Lung (tissue), 16 donors: ENCODE results near the gene ALG13. TPM values are rescaled to one million over a fixed set of nuclear protein-coding genes. Genes with fewer than 3 reads are reported as not detected.
"Not testable (repeated sequence)": the region's sequence is repeated elsewhere in the genome, so short reads cannot be mapped to it uniquely, and the experiment has no call there.

Experiments used
- ATAC-seq: fragments of 200-7000 bp; cut with Tn5 transposase; one replicate; pipeline ENCODE4 v1.9.1; 2020; ENCODE audit warnings: moderate number of reproducible peaks; ENCODE audit not compliant: insufficient read depth, low FRiP score
- DNase-seq, 3 donors: peaks; one replicate each; pipeline ENCODE4 v3.0.0-alpha.2; 2013 to 2017
- H3K27ac ChIP-seq, 2 donors: one replicate each; pipeline ENCODE4 v1.5.1; 2013; ENCODE audit warnings: mild to moderate bottlenecking in 2 of 2, moderate library complexity in 2 of 2, control low read depth in 1 of 2, inconsistent platforms in 1 of 2, low read depth in 1 of 2, low read length in 1 of 2
- H3K27me3 ChIP-seq, 3 donors: one replicate each; pipeline ENCODE4 v1.5.1; 2013; ENCODE audit warnings: low read length in 2 of 3; ENCODE audit not compliant: control insufficient read depth in 3 of 3, insufficient read depth in 3 of 3
- H3K36me3 ChIP-seq, 4 donors: one replicate each; pipeline ENCODE4 v1.5.1; 2013; ENCODE audit warnings: low read length in 4 of 4, mild to moderate bottlenecking in 1 of 4, moderate library complexity in 1 of 4; ENCODE audit not compliant: control insufficient read depth in 4 of 4, insufficient read depth in 4 of 4
- H3K4me1 ChIP-seq, 5 donors: one replicate each; pipeline ENCODE4 v1.5.1; 2013; ENCODE audit warnings: low read length in 5 of 5, mild to moderate bottlenecking in 2 of 5, moderate library complexity in 1 of 5; ENCODE audit not compliant: control insufficient read depth in 5 of 5, insufficient read depth in 5 of 5
- H3K4me3 ChIP-seq: one replicate; pipeline ENCODE4 v1.5.1; 2013; ENCODE audit warnings: mild to moderate bottlenecking, control low read depth, moderate library complexity
- H3K9ac ChIP-seq, 2 donors: one replicate each; pipeline ENCODE4 v1.5.1; 2013; ENCODE audit warnings: low read length in 2 of 2, control low read depth in 1 of 2; ENCODE audit not compliant: insufficient read depth in 1 of 2
- H3K9me3 ChIP-seq, 4 donors: one replicate each; pipeline ENCODE4 v1.5.1; 2013; ENCODE audit warnings: low read length in 3 of 4, mild to moderate bottlenecking in 1 of 4, moderate library complexity in 1 of 4; ENCODE audit not compliant: control insufficient read depth in 4 of 4, insufficient read depth in 3 of 4
- CTCF ChIP-seq: IDR thresholded peaks from 2 replicates; pipeline ENCODE4 v1.5.1; 2012; ENCODE audit warnings: mild to moderate bottlenecking; ENCODE audit errors: control extremely low read depth, extremely low read depth
- WGBS, 2 donors: extraction: QIAGEN DNeasy Blood & Tissue Kit; methylation state at CpG; one replicate each; pipeline ENCODE4 v1.1.7; 2013; 5-methylcytosine and 5-hydroxymethylcytosine counted together
- long read RNA-seq, 5 donors: transcript quantifications; one replicate each; lab custom pipeline, GENCODE V29; 2026
- polyA plus RNA-seq, 2 donors: library from polyadenylated mRNA; stranded (reverse); fragments of 200-250 nt; gene quantifications; one replicate each; pipeline ENCODE4 v1.2.1, GENCODE V29; 2013
- total RNA-seq, 2 donors: library from RNA; depleted of rRNA in 1 of 2; stranded (reverse); fragments of >200 nt in 1 of 2; gene quantifications; one replicate each; pipeline ENCODE4 v1.2.1, GENCODE V29; 2014 to 2021
- donor health status: control.
- donor health status: control.
- donor health status: Bipolar disorder and iron deficiency.
- donor health status: healthy.
- donor health status: DM: yes; HTN: yes; CAD: no.

The ALG13 gene
- 100 to 1,000 TPM in 1 of 2 donors, 10 to 100 TPM in 1; 35.7 to 141 TPM for total RNA-seq
- 10 to 100 TPM; 32.3 to 42.3 TPM for polyA plus RNA-seq
- long read RNA-seq, donor 1, partial matches to known transcripts, result 0 of 8 reads
- long read RNA-seq, donor 1, other reads (novel, unspliced or antisense), result 0 of 8 reads
- long read RNA-seq, donor 2, partial matches to known transcripts, result 5 of 10 reads
- long read RNA-seq, donor 2, other reads (novel, unspliced or antisense), result 0 of 10 reads
- long read RNA-seq, donor 3, partial matches to known transcripts, result 0 of 6 reads
- long read RNA-seq, donor 3, other reads (novel, unspliced or antisense), result 0 of 6 reads
- long read RNA-seq, donor 4, partial matches to known transcripts, result 0 of 1 reads
- long read RNA-seq, donor 4, other reads (novel, unspliced or antisense), result 0 of 1 reads
- long read RNA-seq, donor 5, partial matches to known transcripts, result 0 of 13 reads
- long read RNA-seq, donor 5, other reads (novel, unspliced or antisense), result 0 of 13 reads

DNA sequence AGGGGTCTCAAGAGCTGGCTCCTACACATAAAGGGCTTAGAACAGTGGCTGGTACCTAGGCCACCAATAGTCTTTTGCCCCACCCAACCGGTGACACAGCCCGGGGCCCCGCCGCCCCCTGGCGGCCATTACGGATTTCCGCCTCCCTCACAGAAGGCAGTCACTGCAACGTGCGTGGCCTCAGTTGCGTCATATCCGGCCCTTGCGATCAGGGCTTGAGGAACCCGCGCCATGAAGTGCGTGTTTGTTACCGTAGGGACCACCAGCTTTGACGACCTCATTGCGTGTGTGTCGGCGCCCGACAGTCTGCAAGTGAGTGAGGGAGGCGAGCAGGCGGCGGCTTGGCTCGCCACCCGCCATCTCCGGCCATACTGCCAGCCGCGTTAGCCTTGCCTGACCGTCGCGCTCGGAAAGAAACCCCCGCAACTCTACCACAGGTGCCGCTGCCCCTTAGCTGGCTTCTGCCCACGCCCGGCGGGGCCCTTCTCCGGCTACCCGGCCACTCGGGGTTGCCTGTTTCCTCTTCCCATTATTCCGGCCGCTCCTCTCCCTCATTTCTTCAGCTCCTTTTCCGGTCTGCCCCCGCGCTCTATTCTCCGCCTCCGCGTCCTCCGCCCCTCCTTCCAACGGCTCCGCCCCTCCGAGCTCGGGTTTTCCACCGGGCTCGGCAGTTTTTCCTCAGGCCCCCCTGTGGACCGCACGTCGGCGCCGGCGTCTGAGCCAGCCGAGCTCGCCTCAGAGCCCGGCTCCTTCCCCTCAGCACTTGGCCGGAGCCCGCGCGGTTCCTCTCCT lies at the start of gene ALG13:
Gene ALG13 (plus strand): TSS at position 183 of the 792 bp plus-strand sequence. CDS start 49 bp downstream, at position 232.
- H3K27ac ChIP-seq, result peak within 1 kb of the TSS; percentile 99 to 100
- ATAC-seq (peak; percentile 94), DNase-seq (peak; percentile 90 to 93 (median 92))
- H3K9ac ChIP-seq, result peak within 1 kb of the TSS; percentile 84 to 85
- 0 to 15% methylated on average over 32 to 69 of the region's 69 CpGs for WGBS, 2 donors
- peak; percentile 35 for TF ChIP-seq CTCF
- peaks cover 0 to 10% (median 0%) of the 10 kb centered on the region in 4 donors for H3K36me3 ChIP-seq
- peaks cover 3 to 33% (median 26%) of the 10 kb centered on the region in 3 donors for H3K27me3 ChIP-seq
- peak within 1 kb of the TSS; percentile 71 for H3K4me3 ChIP-seq
- peaks cover 0 to 6% (median 0%) of the 10 kb centered on the region in 5 donors for H3K4me1 ChIP-seq
- H3K9me3 ChIP-seq, result peaks cover 0 to 4% (median 0%) of the 10 kb centered on the region in 4 donors

GRCh38 chrX:111634823-111635729 lies 45.9 kb upstream of the ALG13 start:
- Histone ChIP-seq H3K36me3 (no peaks in the 10 kb centered on the region), H3K4me1 (no peaks in the 10 kb centered on the region), H3K9me3 (peaks cover 0 to 2% (median under 1%) of the 10 kb centered on the region in 4 donors), H3K4me3 (no peak overlapping the region), H3K9ac (no peak overlapping the region), H3K27me3 (peaks cover 0 to 10% (median 5%) of the 10 kb centered on the region in 3 donors), H3K27ac (no peak overlapping the region)
- DNase-seq, result peak in 2 of 3 donors; percentile 9 to 25
- no peak for ATAC-seq
- TF ChIP-seq CTCF, result no peak
- WGBS, 2 donors, result 93 to 95% methylated on average over 1 of the region's 1 CpG

DNA sequence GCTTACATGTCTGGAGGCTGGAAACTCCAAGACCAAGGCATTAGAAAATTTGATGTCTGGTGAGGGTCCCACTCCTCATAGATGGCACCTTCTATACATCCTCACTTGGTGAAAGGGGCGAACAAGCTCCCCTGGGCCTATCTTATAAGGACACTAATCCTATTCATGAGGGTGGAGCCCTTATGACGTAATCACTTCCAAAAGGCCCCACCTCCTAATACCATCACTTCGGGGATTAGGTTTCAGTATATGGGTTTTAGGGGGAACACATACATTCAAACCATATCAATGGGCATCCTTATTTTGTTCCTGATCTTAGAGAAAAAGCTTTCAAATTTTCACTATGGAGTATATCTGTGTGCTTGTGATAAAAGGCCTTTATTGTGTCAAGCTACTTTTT lies 39.0 kb upstream of the ALG13 start:
- Histone ChIP-seq H3K4me1 (no peaks in the 10 kb centered on the region), H3K4me3 (no peak overlapping the region), H3K36me3 (no peaks in the 10 kb centered on the region)

GRCh38 chrX:111645165-111645564 lies 35.8 kb upstream of the ALG13 start:
- DNase-seq, H3K9me3 ChIP-seq, H3K36me3 ChIP-seq, H3K27me3 ChIP-seq, H3K4me3 ChIP-seq, ATAC-seq, H3K9ac ChIP-seq, H3K4me1 ChIP-seq, H3K27ac ChIP-seq: not testable (repeated sequence)
- WGBS, 2 donors, result 82 to 98% methylated on average over 3 of the region's 3 CpGs

More for the DNA sequence above, 39.0 kb upstream of the ALG13 start:
- Histone ChIP-seq H3K9me3 (peaks cover 0 to 2% (median 0%) of the 10 kb centered on the region in 4 donors), H3K27me3 (peaks cover 0 to 7% (median 5%) of the 10 kb centered on the region in 3 donors), H3K27ac (no peak overlapping the region), H3K9ac (no peak overlapping the region)
- no peak for ATAC-seq
- DNase-seq, result no peak
- no peak for TF ChIP-seq CTCF
- 78 to 92% methylated on average over 3 of the region's 3 CpGs for WGBS, 2 donors
